GM23248 (cell line): Measurements from ENCODE around the gene SRP14. TPM values are rescaled to one million over a fixed set of nuclear protein-coding genes. Genes with fewer than 3 reads are reported as not detected.
"Not testable (repeated sequence)": the region's sequence is repeated elsewhere in the genome, so short reads cannot be mapped to it uniquely, and the experiment has no call there.

Source experiments
- DNase-seq: peaks from one replicate; pipeline ENCODE4 v3.0.0-alpha.2; 2015
- H2AFZ ChIP-seq: fragments of 200-600 bp; sonication (generic); 2 replicates; pipeline ENCODE4 v1.6.1; 2016; ENCODE audit warnings: antibody characterized with exemption
- H3F3A ChIP-seq: fragments of 200-600 bp; sonication (generic); 2 replicates; pipeline ENCODE4 v1.6.1; 2016; ENCODE audit warnings: mild to moderate bottlenecking, antibody characterized with exemption, mixed run types; ENCODE audit not compliant: insufficient read depth
- H3K27ac ChIP-seq: fragments of 200-600 bp; sonication (generic); 2 replicates; pipeline ENCODE4 v1.5.1; 2016; ENCODE audit warnings: mild to moderate bottlenecking
- H3K27me3 ChIP-seq: fragments of 200-600 bp; sonication (generic); replicated peaks from 2 replicates; pipeline ENCODE4 v1.6.1; 2016; ENCODE audit warnings: mild to moderate bottlenecking; ENCODE audit not compliant: insufficient read depth
- H3K36me3 ChIP-seq: fragments of 200-600 bp; sonication (generic); 2 replicates; pipeline ENCODE4 v1.6.1; 2016; ENCODE audit warnings: low read depth, mild to moderate bottlenecking
- H3K4me1 ChIP-seq: fragments of 200-600 bp; sonication (generic); 2 replicates; pipeline ENCODE4 v1.6.1; 2016; ENCODE audit warnings: mild to moderate bottlenecking; ENCODE audit not compliant: insufficient read depth
- H3K4me2 ChIP-seq: fragments of 200-600 bp; sonication (generic); one replicate; pipeline ENCODE4 v1.6.1; 2016; ENCODE audit warnings: mild to moderate bottlenecking; ENCODE audit not compliant: unreplicated experiment
- H3K4me3 ChIP-seq: fragments of 200-600 bp; sonication (generic); 2 replicates; pipeline ENCODE4 v1.5.1; 2016; ENCODE audit warnings: mild to moderate bottlenecking
- H3K79me2 ChIP-seq: fragments of 200-600 bp; sonication (generic); 2 replicates; pipeline ENCODE4 v1.6.1; 2016; ENCODE audit warnings: mild to moderate bottlenecking; ENCODE audit not compliant: insufficient read depth
- H3K9ac ChIP-seq: fragments of 200-600 bp; sonication (generic); 2 replicates; pipeline ENCODE4 v1.6.1; 2016; ENCODE audit warnings: mild to moderate bottlenecking
- H3K9me2 ChIP-seq: fragments of 200-600 bp; sonication (generic); 2 replicates; pipeline ENCODE4 v1.6.1; 2016; ENCODE audit warnings: mixed run types, mild to moderate bottlenecking, moderate library complexity; ENCODE audit not compliant: insufficient read depth
- H3K9me3 ChIP-seq: fragments of 200-600 bp; sonication (generic); one replicate; pipeline ENCODE4 v1.6.1; 2017; ENCODE audit warnings: low read depth
- H4K20me1 ChIP-seq: fragments of 200-600 bp; sonication (generic); 2 replicates; pipeline ENCODE4 v1.6.0; 2016; ENCODE audit not compliant: insufficient read depth
- EZH2 ChIP-seq: fragments of 200-600 bp; sonication (generic); IDR thresholded peaks from 2 replicates; pipeline ENCODE4 v1.6.1; 2018; ENCODE audit warnings: antibody characterized with exemption, mild to moderate bottlenecking; ENCODE audit not compliant: insufficient read depth, poor library complexity, severe bottlenecking
- EZH2phosphoT487 ChIP-seq: fragments of 200-600 bp; sonication (generic); IDR thresholded peaks from 2 replicates; pipeline ENCODE4 v1.6.1; 2018; ENCODE audit warnings: antibody characterized with exemption, moderate library complexity, mild to moderate bottlenecking, low read depth; ENCODE audit not compliant: insufficient read depth
- WGBS, 2 experiments: methylation state at CpG; one replicate each; pipeline ENCODE4 v1.1.6; 2015 to 2017; ENCODE audit warnings: low lambda C conversion rate in 2 of 2, low coverage in 1 of 2; ENCODE audit errors: missing lambda C conversion rate in 2 of 2; 5-methylcytosine and 5-hydroxymethylcytosine counted together
- in situ Hi-C: fragments of 300-500 bp; cut with MboI; formaldehyde crosslinking; loops from 2 replicates; pipeline ENCODE4 v1.15.0; 2020
- polyA plus RNA-seq: library from polyadenylated mRNA; unstranded; fragments of >200 nt; fragmentation: Nextera tagmentation; extraction: Ambion mirVana; gene quantifications from 2 replicates; pipeline ENCODE4 v1.2.1, GENCODE V29; 2016
- total RNA-seq: library from RNA; depleted of rRNA; stranded (reverse); fragments of >200 nt; shearing (Covaris generic); gene quantifications from 2 replicates; pipeline ENCODE4 v1.2.3, GENCODE V29; 2014

SRP14 gene
- total and polyA plus RNA-seq, 2 experiments from 2014 or later = 282 to 796 TPM

GRCh38 chr15:40028853-40029252 lies 10.1 kb downstream of the SRP14 start:
- no peaks in the 10 kb centered on the region for H3K4me1 ChIP-seq
- H2AFZ ChIP-seq = no peak overlapping the region
- H3K9me3 ChIP-seq = no peaks in the 10 kb centered on the region
- no peak overlapping the region for H3K4me2 ChIP-seq
- no peak overlapping the region for H3K9ac ChIP-seq
- DNase-seq = no peak
- H4K20me1 ChIP-seq = no peaks in the 10 kb centered on the region
- no peaks in the 10 kb centered on the region for H3K9me2 ChIP-seq
- in situ Hi-C loops = no loop called here
- peaks cover 47% of the 10 kb centered on the region for H3F3A ChIP-seq
- H3K79me2 ChIP-seq = no peaks in the 10 kb centered on the region
- no peak overlapping the region for H3K27ac ChIP-seq
- TF ChIP-seq EZH2phosphoT487 = no peak
- H3K27me3 ChIP-seq = no peaks in the 10 kb centered on the region
- WGBS, 2 experiments = 86 to 89% methylated on average over 3 of the region's 3 CpGs
- H3K36me3 ChIP-seq = peaks cover 70% of the 10 kb centered on the region
- H3K4me3 ChIP-seq = no peak overlapping the region

- H3K4me1 ChIP-seq = no peaks in the 10 kb centered on the region
- in situ Hi-C loops = no loop called here
Measured at GRCh38 chr15:40028193-40028592, 10.8 kb downstream of the SRP14 start.

GRCh38 chr15:40016224-40016865 lies 22.6 kb downstream of the SRP14 start:
- H4K20me1 ChIP-seq = no peaks in the 10 kb centered on the region
- peaks cover 12% of the 10 kb centered on the region; the same call in 1 of the 2 replicates for H3K4me1 ChIP-seq
- no peaks in the 10 kb centered on the region for H3K9me2 ChIP-seq
- WGBS, 2 experiments = 61 to 72% methylated on average over 4 of the region's 4 CpGs
- peaks cover 10% of the 10 kb centered on the region for H3F3A ChIP-seq
- H3K27ac ChIP-seq = no peak overlapping the region
- H2AFZ ChIP-seq = no peak overlapping the region
- H3K9ac ChIP-seq = no peak overlapping the region
- peak; percentile 68 for DNase-seq
- H3K9me3 ChIP-seq = no peaks in the 10 kb centered on the region
- in situ Hi-C loops = no loop called here
- H3K79me2 ChIP-seq = no peaks in the 10 kb centered on the region
- no peak overlapping the region for H3K4me2 ChIP-seq
- no peak for TF ChIP-seq EZH2phosphoT487
- H3K36me3 ChIP-seq = peaks cover 70% of the 10 kb centered on the region
- no peaks in the 10 kb centered on the region for H3K27me3 ChIP-seq
- no peak overlapping the region for H3K4me3 ChIP-seq

More at GRCh38 chr15:40028193-40028592, 10.8 kb downstream of the SRP14 start:
- H3K36me3 ChIP-seq = peaks cover 70% of the 10 kb centered on the region
- H3K27me3 ChIP-seq = no peaks in the 10 kb centered on the region
- H4K20me1 ChIP-seq = no peaks in the 10 kb centered on the region
- no peak overlapping the region for H2AFZ ChIP-seq
- no peak overlapping the region for H3K27ac ChIP-seq
- peaks cover 44% of the 10 kb centered on the region for H3F3A ChIP-seq
- H3K4me3 ChIP-seq = no peak overlapping the region
- H3K4me2 ChIP-seq = no peak overlapping the region
- no peaks in the 10 kb centered on the region for H3K79me2 ChIP-seq
- 62 to 69% methylated on average over 3 of the region's 3 CpGs for WGBS, 2 experiments
- no peaks in the 10 kb centered on the region for H3K9me2 ChIP-seq
- TF ChIP-seq EZH2 (no peak), EZH2phosphoT487 (no peak)
- H3K9me3 ChIP-seq = no peaks in the 10 kb centered on the region
- DNase-seq = no peak
- no peak overlapping the region for H3K9ac ChIP-seq

GRCh38 chr15:40014390-40014789 lies 24.6 kb downstream of the SRP14 start:
- H3K9ac ChIP-seq = no peak overlapping the region
- peaks cover 25% of the 10 kb centered on the region for H3F3A ChIP-seq
- H3K79me2 ChIP-seq = no peaks in the 10 kb centered on the region
- H3K4me2 ChIP-seq = no peak overlapping the region
- no peak overlapping the region for H2AFZ ChIP-seq
- H3K27me3 ChIP-seq = no peaks in the 10 kb centered on the region
- in situ Hi-C loops = no loop called here
- 99 to 100% methylated on average over 3 of the region's 3 CpGs for WGBS, 2 experiments
- H3K36me3 ChIP-seq = peaks cover 57% of the 10 kb centered on the region
- no peak for DNase-seq
- TF ChIP-seq EZH2 = no peak
- no peak for TF ChIP-seq EZH2phosphoT487
- H3K4me3 ChIP-seq = no peak overlapping the region
- H3K9me2 ChIP-seq = no peaks in the 10 kb centered on the region
- H3K4me1 ChIP-seq = peaks cover 25% of the 10 kb centered on the region
- H4K20me1 ChIP-seq = no peaks in the 10 kb centered on the region
- H3K27ac ChIP-seq = no peak overlapping the region
- no peaks in the 10 kb centered on the region for H3K9me3 ChIP-seq

GRCh38 chr15:40013372-40013771 lies 25.6 kb downstream of the SRP14 start:
- in situ Hi-C loops, H2AFZ ChIP-seq, DNase-seq, H3K9ac ChIP-seq, H3K27ac ChIP-seq, H3K9me3 ChIP-seq, H3K79me2 ChIP-seq, H3K9me2 ChIP-seq, H3K4me2 ChIP-seq, H3K4me3 ChIP-seq, H3K27me3 ChIP-seq, H4K20me1 ChIP-seq: not testable (repeated sequence)
- Histone ChIP-seq H3F3A (peaks cover 32% of the 10 kb centered on the region), H3K4me1 (peaks cover 30% of the 10 kb centered on the region), H3K36me3 (peaks cover 51% of the 10 kb centered on the region)
- WGBS, 2 experiments = 92 to 100% methylated on average over 6 of the region's 6 CpGs
